CD4-positive, alpha-beta T cell treated with Interferon alpha-2 for 1 hour (primary cell): Measurements from ENCODE around the gene AZIN2.
"Not testable (repeated sequence)": the region's sequence is repeated elsewhere in the genome, so short reads cannot be mapped to it uniquely, and the experiment has no call there.

ENCODE experiments used
- DNase-seq, 2 donors: peaks; one replicate each; pipeline ENCODE4 v3.0.0-alpha.2; 2020 to 2022

AZIN2 gene

GRCh38 chr1:33060579-33061083 is 20.3 kb upstream of the AZIN2 start:
- DNase-seq, result no peak

- DNase-seq, result no peak
Measured at GRCh38 chr1:33061834-33062233, 19.1 kb upstream of the AZIN2 start.

GRCh38 chr1:33064284-33064683 is 16.7 kb upstream of the AZIN2 start:
- not testable (repeated sequence) for DNase-seq

DNA sequence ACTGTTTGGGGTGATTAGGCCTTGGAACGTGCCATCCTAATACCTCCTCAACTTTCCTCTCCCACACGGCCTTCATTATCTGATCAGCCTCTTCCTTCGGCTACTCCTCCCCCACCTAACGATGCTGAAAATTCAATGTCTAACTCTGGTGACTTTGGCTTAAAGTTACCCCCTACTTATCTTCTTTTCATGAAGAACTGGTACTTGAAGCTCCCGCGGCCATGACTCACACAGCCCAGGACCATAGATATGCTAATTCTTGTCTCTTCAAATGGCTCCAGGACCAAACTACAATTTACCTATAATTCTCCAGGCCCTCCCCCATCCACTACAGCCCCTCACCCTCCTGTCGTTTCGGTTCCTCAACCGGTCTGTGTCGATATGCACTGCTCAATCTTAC is 15.7 kb upstream of the AZIN2 start:
- DNase-seq, result no peak

- DNase-seq, result not testable (repeated sequence)
Measured at GRCh38 chr1:33066477-33066876, 14.5 kb upstream of the AZIN2 start.

DNA sequence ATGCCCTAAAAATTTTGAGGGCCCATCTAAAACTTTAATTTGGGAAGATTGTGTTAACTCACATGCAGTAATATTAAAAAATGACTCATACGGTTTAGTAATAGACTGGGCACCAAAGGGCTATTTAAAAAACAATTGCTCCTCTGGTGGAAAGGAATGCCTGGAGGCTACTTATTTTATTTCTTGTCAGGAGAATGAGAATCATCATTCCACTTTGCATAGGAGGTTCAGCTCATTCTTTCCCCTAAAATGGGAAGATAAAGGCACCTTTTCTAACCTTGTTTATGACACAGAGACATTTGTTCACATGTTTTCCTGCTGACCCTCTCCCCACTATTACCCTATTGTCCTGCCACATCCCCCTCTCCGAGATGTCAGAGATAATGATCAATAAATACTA is 12.8 kb upstream of the AZIN2 start:
- DNase-seq, result not testable (repeated sequence)

GRCh38 chr1:33070628-33071027 is 10.3 kb upstream of the AZIN2 start:
- no peak for DNase-seq

GRCh38 chr1:33072707-33073106 is 8.2 kb upstream of the AZIN2 start:
- DNase-seq, result no peak

DNA sequence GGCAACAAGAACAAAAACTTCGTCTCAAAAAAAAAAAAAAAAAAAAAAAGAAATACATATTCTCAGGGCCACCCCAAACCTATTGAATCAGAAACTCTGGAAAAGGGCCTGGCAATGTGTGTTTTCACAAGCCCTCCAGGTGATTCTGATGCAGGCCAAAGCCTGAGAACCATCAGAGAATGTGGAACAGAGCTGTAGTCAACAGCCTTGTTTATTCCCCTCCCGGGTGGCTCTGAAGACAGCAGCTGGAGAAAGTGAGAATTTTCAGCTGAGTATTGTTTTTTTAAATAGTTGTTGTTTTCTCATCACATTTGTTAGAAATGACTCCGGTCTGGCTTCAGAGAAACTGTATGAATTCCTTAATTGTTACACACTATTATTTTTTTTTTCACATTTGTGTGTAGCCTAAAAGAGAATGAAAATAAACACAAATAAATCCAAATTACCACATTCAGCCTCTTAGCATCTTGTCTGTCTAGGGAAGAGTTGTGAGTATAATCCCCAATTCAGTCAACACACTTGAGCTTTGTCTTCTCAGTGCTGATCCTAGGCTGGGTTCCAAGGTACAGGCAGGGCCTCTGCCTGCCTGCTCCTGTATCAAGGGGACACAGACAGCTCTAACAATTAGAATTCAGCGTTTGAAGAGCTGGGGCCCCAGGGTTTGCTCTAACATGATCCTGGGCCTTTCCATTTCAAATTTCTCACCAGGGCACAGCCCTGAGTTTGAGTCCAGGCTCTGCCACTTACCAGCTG is 6.6 kb upstream of the AZIN2 start:
- DNase-seq, result no peak

GRCh38 chr1:33078030-33078591 is 2.8 kb upstream of the AZIN2 start:
- DNase-seq, result no peak

GRCh38 chr1:33080373-33080772 is 580 bp upstream of the AZIN2 start:
- no peak for DNase-seq

- DNase-seq, result peak in 1 of 2 donors; percentile 24
Measured at GRCh38 chr1:33081554-33082305, 777 bp downstream of the AZIN2 start.

DNA sequence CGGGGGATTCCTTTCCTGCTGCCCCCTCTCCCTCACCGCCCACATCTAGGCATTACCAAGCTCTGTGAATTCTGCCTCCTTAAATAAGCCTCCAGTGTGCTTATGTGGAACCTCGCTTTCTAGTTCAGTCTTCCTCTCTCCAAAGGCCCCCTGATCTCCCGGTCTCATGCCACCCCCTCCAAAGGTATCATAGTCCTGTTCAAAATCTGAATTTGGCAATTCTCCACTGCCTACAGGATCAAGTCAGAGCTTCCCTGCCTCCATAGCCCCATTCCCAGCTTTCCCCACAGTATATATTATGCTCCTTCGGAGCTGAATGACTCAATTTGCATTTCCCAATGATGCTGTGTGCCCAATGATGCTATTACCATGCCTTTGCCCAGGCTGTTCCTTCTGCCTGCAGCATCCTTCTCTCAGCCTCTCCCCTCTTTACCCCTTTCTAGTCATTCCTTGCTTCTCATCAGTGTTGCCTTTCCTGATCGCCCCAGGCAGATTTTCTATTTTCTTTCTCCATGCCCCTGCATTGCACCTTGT is 1.7 kb downstream of the AZIN2 start:
- no peak for DNase-seq

- no peak for DNase-seq
Measured at GRCh38 chr1:33085332-33085731, 4.4 kb downstream of the AZIN2 start.

GRCh38 chr1:33086384-33086850 is 5.5 kb downstream of the AZIN2 start:
- DNase-seq, result peak; percentile 47 to 54

GRCh38 chr1:33087677-33088076 is 6.7 kb downstream of the AZIN2 start:
- DNase-seq, result peak in 1 of 2 donors; percentile 10

GRCh38 chr1:33088119-33088906 is 7.4 kb downstream of the AZIN2 start:
- peak in 1 of 2 donors; percentile 16 for DNase-seq

DNA sequence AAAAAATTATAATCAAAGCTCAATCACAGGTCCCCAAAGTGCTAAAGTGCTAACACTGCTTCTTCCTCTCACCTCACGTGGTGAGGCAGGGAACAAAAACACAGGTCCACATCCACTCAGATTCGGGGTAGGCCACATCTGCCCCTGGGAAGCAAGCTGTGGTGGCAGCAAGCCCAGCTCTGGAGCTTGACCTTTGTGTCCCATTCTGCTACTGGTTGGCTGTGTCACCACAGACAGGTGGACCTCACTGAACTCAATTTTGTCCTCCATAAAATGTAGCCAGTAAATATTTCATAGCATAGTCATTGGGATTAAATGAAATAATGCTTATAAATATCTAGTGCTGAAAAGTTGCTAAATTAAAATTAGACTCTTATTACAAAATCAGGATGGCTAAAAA is 8.5 kb downstream of the AZIN2 start:
- DNase-seq, result no peak

GRCh38 chr1:33092438-33092837 is 11.5 kb downstream of the AZIN2 start:
- no peak for DNase-seq

GRCh38 chr1:33093004-33093403 is 12.1 kb downstream of the AZIN2 start:
- DNase-seq, result no peak

DNA sequence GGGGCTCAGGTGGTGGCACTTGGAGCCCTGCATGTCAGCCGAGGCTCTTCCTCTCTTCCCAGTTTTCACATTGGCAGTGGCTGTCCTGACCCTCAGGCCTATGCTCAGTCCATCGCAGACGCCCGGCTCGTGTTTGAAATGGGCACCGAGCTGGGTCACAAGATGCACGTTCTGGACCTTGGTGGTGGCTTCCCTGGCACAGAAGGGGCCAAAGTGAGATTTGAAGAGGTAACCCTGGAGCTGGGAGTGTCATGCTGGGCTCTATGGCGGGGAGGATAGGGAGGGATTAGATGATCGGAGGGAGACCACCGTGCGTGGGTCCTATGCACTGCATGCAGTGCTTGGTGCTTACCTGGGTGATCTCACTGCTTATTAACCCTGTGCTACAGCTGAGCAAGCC is 13.5 kb downstream of the AZIN2 start:
- DNase-seq, result no peak

DNA sequence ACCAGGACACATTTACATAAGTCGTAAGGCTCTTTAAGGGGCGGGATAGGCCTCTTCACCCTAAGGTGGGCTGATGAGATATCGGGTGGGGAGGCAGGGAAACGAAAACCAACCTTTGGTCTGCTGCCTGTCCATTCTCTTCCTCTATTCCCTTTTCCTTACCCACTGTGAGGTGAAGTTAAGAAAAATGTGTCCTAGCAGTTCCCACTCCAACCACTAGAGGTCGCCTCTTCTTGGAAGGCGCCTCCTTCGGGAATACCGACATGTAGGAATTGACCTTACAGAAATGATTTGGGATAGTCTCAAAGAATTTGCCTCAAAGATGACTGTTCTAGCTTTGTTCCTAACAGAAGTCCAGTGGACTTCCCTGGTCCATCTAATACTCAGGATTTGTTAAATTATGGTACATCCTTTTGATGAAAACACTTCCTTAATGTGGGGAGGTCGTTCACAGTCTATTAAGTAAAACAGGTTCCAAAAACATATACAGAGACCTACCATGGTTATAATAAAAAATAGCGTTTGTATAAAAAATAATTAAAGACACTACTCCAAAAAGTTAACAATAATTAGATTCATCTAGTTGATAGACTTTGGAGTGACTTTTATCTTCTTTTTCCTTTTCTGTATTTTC is 14.1 kb downstream of the AZIN2 start:
- DNase-seq, result peak in 1 of 2 donors; percentile 38
